Hematopoietic multipotent progenitor cell treated with erythropoietin and hydrocortisone succinate and interleukin-3 and kit ligand, for 4 days (in vitro differentiated cells): ENCODE results near the gene OR51G1.
"Not testable (repeated sequence)": the region's sequence is repeated elsewhere in the genome, so short reads cannot be mapped to it uniquely, and the experiment has no call there.

Experiments
- DNase-seq: peaks from one replicate; pipeline ENCODE4 v3.0.0-alpha.2; 2015

OR51G1 gene

GRCh38 chr11:4924239-4924638, at the start of gene OR51G1:
TSS of gene OR51G1 (minus strand) at chr11:4924339. CDS start at chr11:4924339, 0 bp downstream.
- no peak for DNase-seq

DNA sequence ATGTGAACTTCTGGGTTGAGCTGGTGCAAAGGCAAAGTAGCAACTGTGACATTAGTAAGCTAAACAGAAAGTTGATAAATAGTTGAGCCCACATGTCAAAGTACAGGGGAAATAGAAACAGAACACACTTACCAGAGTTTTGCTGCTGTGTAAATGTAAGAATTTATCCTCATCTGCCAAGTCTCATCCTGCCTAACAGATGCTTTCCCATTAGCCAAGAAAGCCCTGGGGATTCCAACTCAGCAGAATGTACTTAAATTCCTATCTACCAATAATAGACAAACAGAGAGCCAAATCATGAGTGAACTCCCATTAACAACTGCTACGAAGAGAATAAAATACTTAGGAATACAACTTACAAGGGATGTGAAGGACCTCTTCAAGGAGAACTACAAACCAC, 38.7 kb upstream of the OR51G1 start:
- DNase-seq = no peak

- no peak for DNase-seq
Observed at GRCh38 chr11:4960877-4961276, 36.7 kb upstream of the OR51G1 start.

- no peak for DNase-seq
Observed at GRCh38 chr11:4957396-4957795, 33.3 kb upstream of the OR51G1 start.

DNA sequence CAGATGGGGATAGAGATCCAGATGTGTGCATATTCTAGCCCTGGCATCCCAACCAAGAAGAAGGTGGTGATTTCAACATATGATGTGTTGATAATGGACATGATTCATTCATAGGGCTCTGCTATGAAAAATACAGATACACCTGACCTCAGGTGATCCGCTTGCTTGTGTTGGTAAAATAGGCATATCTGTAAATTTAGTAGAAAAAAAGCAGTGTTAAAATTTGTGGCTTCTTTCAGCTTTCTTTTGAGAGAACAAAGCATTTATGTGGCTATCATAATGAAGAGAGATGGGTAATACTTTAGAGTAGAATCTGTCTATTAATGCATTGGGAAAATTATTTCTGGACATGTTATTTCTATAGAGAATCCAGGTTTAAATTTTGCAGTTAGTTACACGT, 31.5 kb upstream of the OR51G1 start, which contains the start of gene OR51A2:
Gene OR51A2 (minus strand): TSS at position 101 of the 400 bp plus-strand sequence. CDS start 0 bp downstream, at position 101.
- DNase-seq = not testable (repeated sequence)

- DNase-seq = no peak
Observed at GRCh38 chr11:4947505-4947904, 23.4 kb upstream of the OR51G1 start, which contains the start of gene OR51A4. TSS of gene OR51A4 (minus strand) at chr11:4947605. CDS start at chr11:4947100, 505 bp downstream.

DNA sequence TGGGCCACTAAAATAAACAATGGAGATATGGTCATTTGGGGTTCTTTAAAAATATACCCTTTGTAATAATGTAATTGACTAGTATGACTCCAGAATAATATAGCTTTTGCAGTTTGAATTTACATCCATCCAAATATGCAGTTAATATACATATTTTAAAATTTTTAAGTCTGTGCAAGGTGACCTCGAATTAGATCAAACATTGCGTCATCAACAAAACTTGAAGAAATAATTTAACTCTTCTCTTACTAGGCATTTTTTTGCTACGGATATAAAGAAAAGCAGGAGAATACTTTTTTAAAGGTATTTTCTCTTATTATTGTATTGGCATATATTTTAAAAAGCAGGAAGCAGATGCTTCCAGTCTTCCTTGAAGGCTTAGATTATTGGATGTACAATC, 12.6 kb upstream of the OR51G1 start:
- no peak for DNase-seq

DNA sequence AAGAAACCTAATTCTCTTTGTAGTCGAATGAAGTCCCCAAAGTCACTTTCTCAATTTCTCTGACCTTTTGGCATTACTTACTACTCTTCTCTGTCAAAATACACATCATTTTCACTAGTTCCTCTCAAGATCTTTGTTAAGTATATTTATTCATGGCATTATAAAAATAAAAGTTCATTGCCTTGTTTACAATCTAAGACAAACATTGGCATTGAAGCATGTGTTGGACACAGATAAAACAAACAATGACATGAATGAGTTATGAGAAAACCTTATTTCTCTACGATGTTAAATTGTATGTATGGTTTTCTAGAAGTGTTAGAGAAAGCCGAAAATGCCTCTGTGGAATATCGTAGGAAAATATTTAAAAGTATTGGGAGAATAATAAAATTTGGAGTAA, 8.6 kb upstream of the OR51G1 start:
- DNase-seq = no peak

- no peak for DNase-seq
Observed at GRCh38 chr11:4926608-4927007, 2.5 kb upstream of the OR51G1 start.

- no peak for DNase-seq
Observed at GRCh38 chr11:4922304-4922703, 1.8 kb downstream of the OR51G1 start.

- no peak for DNase-seq
Observed at GRCh38 chr11:4921796-4922195, 2.3 kb downstream of the OR51G1 start.

- DNase-seq = no peak
Observed at GRCh38 chr11:4919250-4919649, 4.9 kb downstream of the OR51G1 start, which contains the start of gene OR51G2. TSS of gene OR51G2 (minus strand) at chr11:4919350. CDS start at chr11:4915663, 3,687 bp downstream.

DNA sequence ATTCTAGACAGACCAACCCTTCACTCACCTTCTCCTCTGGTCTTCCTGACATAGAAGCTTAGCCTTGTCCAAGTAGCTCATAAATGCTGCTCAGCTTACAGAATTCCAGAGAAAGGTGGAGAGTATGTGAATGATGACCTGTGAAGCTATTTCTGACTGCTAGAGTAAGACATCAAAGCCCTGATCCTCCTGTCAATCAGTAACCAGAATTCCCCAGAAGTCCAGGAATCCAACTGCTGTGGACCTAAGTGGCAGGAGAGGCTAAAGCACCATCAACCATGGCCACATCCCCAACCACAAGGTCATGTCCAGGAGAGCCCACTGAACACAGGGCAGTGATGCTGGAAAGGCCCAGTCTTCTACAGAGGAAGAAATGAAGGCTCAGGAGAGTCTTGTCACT, 7.6 kb downstream of the OR51G1 start:
- no peak for DNase-seq

DNA sequence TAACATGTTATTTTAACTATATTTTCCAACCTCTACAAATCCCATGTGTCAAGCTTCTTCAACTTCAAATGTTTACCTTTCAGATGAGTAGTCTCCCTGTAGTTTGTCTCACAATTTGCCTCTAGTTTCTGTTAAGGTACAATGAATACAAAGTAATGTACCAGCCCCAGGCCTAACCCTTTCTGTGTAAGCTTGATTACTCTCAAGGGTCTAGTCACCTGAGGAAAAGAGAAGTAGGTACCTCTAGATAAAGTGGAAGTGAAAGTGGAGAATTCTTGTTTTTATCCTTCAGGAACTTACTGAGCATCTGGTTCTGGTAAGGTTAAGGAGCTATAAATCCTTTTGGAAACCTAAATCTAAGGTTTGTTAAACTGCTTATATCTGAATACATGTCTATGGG, 20.7 kb downstream of the OR51G1 start, which contains the start of gene OR51A7:
Gene OR51A7 (plus strand): TSS at position 300 of the 400 bp plus-strand sequence. CDS start 3,587 bp downstream, outside the sequence.
- DNase-seq = no peak

GRCh38 chr11:4891996-4892640, 32.0 kb downstream of the OR51G1 start:
- peak; percentile 50 for DNase-seq

DNA sequence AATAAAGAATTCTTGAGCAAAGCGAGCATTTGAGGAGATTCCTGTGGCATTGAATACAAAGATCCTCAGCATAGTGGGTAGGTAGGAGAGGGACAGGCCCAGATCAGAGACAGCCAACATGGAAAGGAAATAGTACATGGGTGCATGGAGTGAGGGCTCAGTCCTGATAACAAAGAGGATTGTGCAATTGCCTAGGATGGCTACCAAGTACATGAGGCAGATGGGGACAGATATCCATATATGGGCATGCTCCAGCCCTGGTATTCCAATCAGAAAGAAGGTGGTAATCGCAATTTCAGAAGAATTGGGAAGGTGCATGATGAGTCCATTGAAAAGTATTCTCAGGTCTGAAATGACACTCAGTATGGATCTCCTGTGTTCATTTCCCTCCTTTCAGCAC, 33.9 kb downstream of the OR51G1 start:
- DNase-seq = no peak

DNA sequence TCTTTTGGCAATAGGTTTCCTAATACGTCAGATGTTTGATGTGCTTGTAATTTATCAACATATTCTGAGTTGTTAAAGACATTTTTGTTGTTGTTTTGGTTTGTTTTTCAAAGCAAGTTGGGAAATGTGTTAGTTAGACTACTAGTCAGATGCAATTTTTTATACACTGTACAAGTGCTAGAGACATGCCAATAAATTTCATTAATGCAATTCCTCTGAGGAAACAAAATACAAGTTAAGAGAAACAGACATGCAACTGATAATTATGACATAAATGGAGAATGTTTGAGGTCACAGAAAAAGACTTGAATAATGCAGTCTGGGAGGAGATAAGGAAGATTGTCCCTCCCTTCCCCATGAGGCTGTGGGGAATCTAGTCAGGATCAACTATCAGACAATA, 36.5 kb downstream of the OR51G1 start:
- DNase-seq = no peak

DNA sequence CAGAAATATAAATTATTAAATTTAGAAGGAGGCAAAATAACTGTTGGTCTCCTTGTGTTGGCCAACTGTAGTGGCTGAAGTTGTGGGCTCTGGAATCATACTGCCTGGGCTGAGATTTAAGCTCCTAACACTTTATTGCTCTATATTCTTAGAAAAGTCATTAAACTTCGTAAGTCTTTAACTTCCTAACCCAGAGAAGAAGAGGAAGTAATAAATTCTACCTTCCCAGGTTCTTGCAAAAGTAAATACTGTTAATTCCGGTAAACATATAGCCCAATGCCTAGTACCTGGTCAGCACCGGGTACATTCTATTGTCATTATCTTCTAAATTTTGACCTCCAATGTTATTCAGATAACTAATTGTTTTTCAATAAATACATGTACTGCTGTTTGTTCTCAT, 38.0 kb downstream of the OR51G1 start:
- DNase-seq = no peak

GRCh38 chr11:4884361-4884760, 39.8 kb downstream of the OR51G1 start:
- no peak for DNase-seq

DNA sequence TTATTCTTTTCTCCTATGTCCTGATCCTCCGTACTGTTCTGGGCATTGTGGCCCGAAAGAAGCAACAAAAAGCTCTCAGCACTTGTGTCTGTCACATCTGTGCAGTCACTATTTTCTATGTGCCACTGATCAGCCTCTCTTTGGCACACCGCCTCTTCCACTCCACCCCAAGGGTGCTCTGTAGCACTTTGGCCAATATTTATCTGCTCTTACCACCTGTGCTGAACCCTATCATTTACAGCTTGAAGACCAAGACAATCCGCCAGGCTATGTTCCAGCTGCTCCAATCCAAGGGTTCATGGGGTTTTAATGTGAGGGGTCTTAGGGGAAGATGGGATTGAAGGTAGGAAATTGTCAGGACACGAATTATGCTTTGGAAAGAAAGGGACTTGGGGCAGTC, 41.6 kb downstream of the OR51G1 start:
- DNase-seq = no peak

GRCh38 chr11:4881860-4882500, 42.2 kb downstream of the OR51G1 start, which contains the start of gene OR51T1:
TSS of gene OR51T1 (plus strand) at chr11:4881900. CDS start at chr11:4881900, 0 bp downstream.
- DNase-seq = no peak

DNA sequence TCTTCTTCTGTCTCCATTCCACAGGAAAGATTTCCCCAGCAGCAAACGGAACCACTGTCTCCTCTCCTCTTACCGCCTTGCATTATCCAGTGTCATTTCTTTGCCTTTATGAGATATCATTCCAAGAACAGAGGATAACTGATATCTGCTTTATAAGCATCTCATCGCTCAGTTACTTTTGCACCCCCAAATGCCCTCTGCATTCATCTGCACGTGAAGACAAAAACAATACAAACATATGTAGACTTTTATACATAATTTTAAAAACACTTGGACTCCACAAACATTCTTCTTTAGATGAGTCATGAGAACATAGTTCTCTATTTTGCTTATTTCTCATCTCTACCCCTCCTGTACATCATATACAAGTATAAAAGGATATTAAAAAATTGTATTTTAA, 43.0 kb downstream of the OR51G1 start:
- DNase-seq = no peak
